Type B pancreatic cell (in vitro differentiated cells): ENCODE measurements around the gene FOXO1. TPM values are rescaled to one million over a fixed set of nuclear protein-coding genes. Genes with fewer than 3 reads are reported as not detected.
A peak's percentile ranks its signal among the peaks of the same experiment; 100 is the strongest.

ENCODE experiments used
- DNase-seq: peaks from one replicate; pipeline ENCODE4 v3.0.0; 2021; ENCODE audit warnings: mixed read lengths; ENCODE audit not compliant: unreplicated experiment; ENCODE audit errors: extremely low spot score
- H3K27ac Mint-ChIP-seq: 2 replicates; pipeline ENCODE4 v1.8.0; 2021; ENCODE audit warnings: mild to moderate bottlenecking, mixed read lengths
- H3K27me3 Mint-ChIP-seq: 2 replicates; pipeline ENCODE4 v1.8.0; 2021; ENCODE audit warnings: mixed read lengths
- H3K36me3 Mint-ChIP-seq: 2 replicates; pipeline ENCODE4 v1.8.0; 2021; ENCODE audit warnings: mixed read lengths
- H3K4me1 Mint-ChIP-seq: one replicate; pipeline ENCODE4 v1.8.0; 2021; ENCODE audit warnings: mixed read lengths; ENCODE audit not compliant: unreplicated experiment
- H3K4me3 Mint-ChIP-seq: 2 replicates; pipeline ENCODE4 v1.8.0; 2021; ENCODE audit warnings: mild to moderate bottlenecking, mixed read lengths
- H3K9me3 Mint-ChIP-seq: 2 replicates; pipeline ENCODE4 v1.8.0; 2021; ENCODE audit warnings: mixed read lengths
- total RNA-seq: library from RNA; stranded (reverse); gene quantifications from 2 replicates; pipeline ENCODE4 v1.2.1, GENCODE V29; 2021; ENCODE audit warnings: low replicate concordance
- TF ChIP-seq, protein P1 (sequence below): fragments of 200-600 bp; sonication (generic); conservative IDR thresholded peaks from 2 replicates; pipeline ENCODE4 v1.5.0; 2021; ENCODE audit warnings: antibody characterized with exemption, mild to moderate bottlenecking

Gene FOXO1
- total RNA-seq, 1 donor from 2014 or later: 21.5 TPM

DNA sequence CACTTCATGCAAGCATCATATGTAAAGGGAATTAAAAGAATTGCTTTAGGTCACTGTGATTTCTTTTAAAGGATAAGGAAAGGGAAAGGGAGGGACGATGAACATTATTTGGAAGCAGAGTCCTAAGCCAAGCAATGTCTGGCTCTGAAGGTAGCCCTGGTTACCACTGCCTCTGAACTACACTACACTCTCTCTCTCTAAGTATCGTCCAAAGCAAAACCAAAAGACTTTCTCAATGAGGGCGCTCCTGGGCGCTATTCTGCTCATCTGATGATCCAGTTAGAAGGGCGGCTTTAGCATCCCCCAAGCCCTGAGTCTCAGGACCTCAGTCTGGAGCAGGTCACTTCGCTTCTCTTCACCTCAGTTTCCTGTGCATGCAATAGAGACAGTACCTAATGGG is 26.2 kb downstream of the FOXO1 start:
- H3K4me3 Mint-ChIP-seq: no peak overlapping the region
- peaks cover 36% of the 10 kb centered on the region for H3K4me1 Mint-ChIP-seq
- peaks cover 6% of the 10 kb centered on the region for H3K36me3 Mint-ChIP-seq
- no peak for DNase-seq
- no peaks in the 10 kb centered on the region for H3K27me3 Mint-ChIP-seq
- no peaks in the 10 kb centered on the region for H3K9me3 Mint-ChIP-seq
- H3K27ac Mint-ChIP-seq: no peak overlapping the region
- TF ChIP-seq, protein P1, sequence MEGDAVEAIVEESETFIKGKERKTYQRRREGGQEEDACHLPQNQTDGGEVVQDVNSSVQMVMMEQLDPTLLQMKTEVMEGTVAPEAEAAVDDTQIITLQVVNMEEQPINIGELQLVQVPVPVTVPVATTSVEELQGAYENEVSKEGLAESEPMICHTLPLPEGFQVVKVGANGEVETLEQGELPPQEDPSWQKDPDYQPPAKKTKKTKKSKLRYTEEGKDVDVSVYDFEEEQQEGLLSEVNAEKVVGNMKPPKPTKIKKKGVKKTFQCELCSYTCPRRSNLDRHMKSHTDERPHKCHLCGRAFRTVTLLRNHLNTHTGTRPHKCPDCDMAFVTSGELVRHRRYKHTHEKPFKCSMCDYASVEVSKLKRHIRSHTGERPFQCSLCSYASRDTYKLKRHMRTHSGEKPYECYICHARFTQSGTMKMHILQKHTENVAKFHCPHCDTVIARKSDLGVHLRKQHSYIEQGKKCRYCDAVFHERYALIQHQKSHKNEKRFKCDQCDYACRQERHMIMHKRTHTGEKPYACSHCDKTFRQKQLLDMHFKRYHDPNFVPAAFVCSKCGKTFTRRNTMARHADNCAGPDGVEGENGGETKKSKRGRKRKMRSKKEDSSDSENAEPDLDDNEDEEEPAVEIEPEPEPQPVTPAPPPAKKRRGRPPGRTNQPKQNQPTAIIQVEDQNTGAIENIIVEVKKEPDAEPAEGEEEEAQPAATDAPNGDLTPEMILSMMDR: no peak

DNA sequence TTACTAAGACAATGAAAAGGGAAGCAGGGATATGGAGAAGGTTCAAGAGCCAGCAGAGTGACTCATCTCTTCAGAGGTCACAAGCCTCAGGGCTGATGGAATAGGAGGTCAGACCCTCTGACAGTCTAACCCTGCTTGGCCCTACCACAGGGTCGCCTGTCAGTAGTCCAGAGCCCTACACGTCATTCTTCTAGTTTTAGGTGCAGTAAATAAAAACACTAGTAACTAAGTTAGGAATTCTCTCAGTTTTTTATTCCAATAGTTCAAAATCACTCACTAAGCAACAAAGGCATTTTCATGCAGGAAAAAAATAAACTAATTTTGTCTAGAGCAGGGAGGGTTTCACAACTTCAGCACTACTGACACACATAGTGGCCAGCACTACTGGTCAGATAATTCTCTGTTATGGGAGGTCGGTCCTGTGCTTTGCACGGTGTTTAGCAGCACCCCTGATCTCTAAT is 27.2 kb downstream of the FOXO1 start:
- peaks cover 3% of the 10 kb centered on the region for H3K36me3 Mint-ChIP-seq
- H3K4me1 Mint-ChIP-seq: peaks cover 37% of the 10 kb centered on the region
- no peaks in the 10 kb centered on the region for H3K27me3 Mint-ChIP-seq
- no peak overlapping the region for H3K4me3 Mint-ChIP-seq
- TF ChIP-seq, protein P1: no peak
- no peak for DNase-seq
- no peaks in the 10 kb centered on the region for H3K9me3 Mint-ChIP-seq
- peak overlapping the region; percentile 11 for H3K27ac Mint-ChIP-seq

DNA sequence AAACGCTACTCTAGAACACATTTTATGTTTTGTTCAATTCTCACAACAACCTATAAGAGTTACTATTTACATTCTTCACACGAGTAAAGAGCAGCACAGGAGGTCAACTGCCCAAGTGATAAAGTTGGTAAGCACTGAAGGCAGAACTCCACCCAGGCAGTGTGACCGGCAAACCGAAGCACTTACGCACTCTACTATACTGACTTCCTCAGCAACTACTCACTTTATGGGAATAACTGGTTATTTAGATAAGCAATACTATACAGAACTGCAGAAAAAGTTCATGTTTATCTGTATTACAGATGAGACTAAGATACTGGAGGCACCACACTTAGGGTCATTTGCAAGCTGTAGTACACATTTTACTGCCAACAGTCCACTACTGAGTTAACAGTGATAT is 28.8 kb downstream of the FOXO1 start:
- Mint-ChIP-seq H3K9me3 (no peaks in the 10 kb centered on the region), H3K4me3 (peak overlapping the region; percentile 15), H3K27ac (peak overlapping the region; percentile 37), H3K36me3 (no peaks in the 10 kb centered on the region), H3K27me3 (no peaks in the 10 kb centered on the region), H3K4me1 (peaks cover 37% of the 10 kb centered on the region)
- TF ChIP-seq, protein P1: no peak
- DNase-seq: no peak

DNA sequence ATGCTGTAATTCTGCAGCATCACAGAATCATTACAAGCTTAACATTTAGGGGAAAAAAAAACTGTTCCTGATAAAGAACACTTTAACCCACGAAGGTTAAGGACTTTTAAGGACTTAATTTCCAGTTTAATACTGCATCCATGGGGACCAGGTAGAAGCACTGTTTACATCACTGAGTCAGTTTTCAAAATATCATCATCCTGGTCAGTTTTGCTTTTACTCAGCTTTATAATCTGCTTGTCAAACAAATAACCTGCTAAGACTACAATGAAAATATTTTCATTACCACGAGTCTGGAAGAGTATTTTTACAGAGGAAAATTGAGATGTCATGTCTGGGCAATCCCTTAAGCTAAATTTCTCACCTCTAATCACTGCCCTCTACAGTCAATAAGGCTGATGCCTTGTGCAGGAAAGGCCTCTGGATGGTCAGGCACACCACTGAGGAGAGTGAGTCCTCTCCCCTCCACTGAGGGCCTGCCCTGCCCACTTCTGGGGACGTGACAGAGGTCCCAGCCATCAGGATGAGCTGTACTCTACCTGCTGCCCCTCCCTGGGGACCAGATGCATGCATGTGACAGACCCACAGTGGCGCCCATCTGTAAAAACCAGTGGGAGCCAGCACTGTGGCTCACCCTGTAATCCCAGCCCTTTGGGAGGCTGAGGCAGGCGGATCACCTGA is 31.0 kb downstream of the FOXO1 start:
- TF ChIP-seq, protein P1: no peak
- Mint-ChIP-seq H3K4me1 (peaks cover 32% of the 10 kb centered on the region), H3K27ac (no peak overlapping the region), H3K36me3 (peaks cover 6% of the 10 kb centered on the region), H3K27me3 (no peaks in the 10 kb centered on the region), H3K4me3 (no peak overlapping the region), H3K9me3 (no peaks in the 10 kb centered on the region)
- DNase-seq: no peak

DNA sequence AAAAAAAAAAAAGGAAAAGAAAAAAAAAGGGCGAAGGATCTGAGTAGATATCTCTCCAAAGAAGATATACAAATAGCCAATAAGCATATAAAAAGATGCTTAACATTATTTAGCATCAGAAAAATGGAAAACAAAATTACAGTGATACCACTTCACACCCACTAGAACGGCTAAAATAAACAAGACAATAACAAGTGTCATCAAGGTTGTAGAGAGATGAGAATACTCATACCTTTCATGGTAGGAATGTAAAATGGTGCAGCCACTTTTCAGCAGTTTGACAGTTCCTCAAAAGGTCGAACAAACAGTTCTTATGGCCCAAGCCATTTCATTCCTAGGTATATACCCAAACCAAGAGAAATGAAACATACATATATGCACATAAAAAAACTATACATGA is 33.5 kb downstream of the FOXO1 start:
- Mint-ChIP-seq H3K27ac (no peak overlapping the region), H3K4me3 (no peak overlapping the region), H3K36me3 (peaks cover 12% of the 10 kb centered on the region), H3K27me3 (no peaks in the 10 kb centered on the region), H3K9me3 (no peaks in the 10 kb centered on the region), H3K4me1 (peaks cover 11% of the 10 kb centered on the region)
- DNase-seq: no peak
- TF ChIP-seq, protein P1: no peak
